Right atrium auricular region (tissue), 2 donors: ENCODE data around the gene DCANP1. TPM values are rescaled to one million over a fixed set of nuclear protein-coding genes. Genes with fewer than 3 reads are reported as not detected.

ENCODE experiments used
- DNase-seq: peaks from one replicate; pipeline ENCODE4 v3.0.0-alpha.2; 2019; ENCODE audit warnings: low spot score
- H3K27ac ChIP-seq, 2 donors: fragments of 200-600 bp; sonication (generic); 1 replicate in 1 of 2; 2 replicates in 1 of 2; pipeline ENCODE4 v1.5.1; 2016 to 2019
- H3K27me3 ChIP-seq, 2 donors: fragments of 200-600 bp; sonication (generic); one replicate each; pipeline versions ENCODE4 v1.5.1 to v1.6.0; 2017 to 2019
- H3K36me3 ChIP-seq: fragments of 200-600 bp; sonication (generic); one replicate; pipeline ENCODE4 v1.5.1; 2016
- H3K4me1 ChIP-seq, 2 donors: fragments of 200-600 bp; sonication (generic); one replicate each; pipeline versions ENCODE4 v1.5.1 to v1.6.0; 2017 to 2019
- H3K4me3 ChIP-seq, 2 donors: fragments of 200-600 bp; sonication (generic); 1 replicate in 1 of 2; 2 replicates in 1 of 2; pipeline ENCODE4 v1.5.1; 2017 to 2019; ENCODE audit warnings: mild to moderate bottlenecking in 1 of 2, moderate library complexity in 1 of 2
- H3K9me3 ChIP-seq, 2 donors: fragments of 200-600 bp; sonication (generic); one replicate each; pipeline ENCODE4 v1.5.1; 2019
- CTCF ChIP-seq, 2 donors: fragments of 200-600 bp; sonication (generic); IDR thresholded peaks; one replicate each; pipeline ENCODE4 v1.5.1; 2019; ENCODE audit warnings: antibody characterized with exemption in 2 of 2
- total RNA-seq, 2 donors: library from RNA; depleted of rRNA; stranded (reverse); fragments of >200 nt; gene quantifications; one replicate each; pipeline ENCODE4 v1.1.0, GENCODE V29; 2016

The DCANP1 gene
- total RNA-seq, 2 donors from 2014 or later = not detected

DNA sequence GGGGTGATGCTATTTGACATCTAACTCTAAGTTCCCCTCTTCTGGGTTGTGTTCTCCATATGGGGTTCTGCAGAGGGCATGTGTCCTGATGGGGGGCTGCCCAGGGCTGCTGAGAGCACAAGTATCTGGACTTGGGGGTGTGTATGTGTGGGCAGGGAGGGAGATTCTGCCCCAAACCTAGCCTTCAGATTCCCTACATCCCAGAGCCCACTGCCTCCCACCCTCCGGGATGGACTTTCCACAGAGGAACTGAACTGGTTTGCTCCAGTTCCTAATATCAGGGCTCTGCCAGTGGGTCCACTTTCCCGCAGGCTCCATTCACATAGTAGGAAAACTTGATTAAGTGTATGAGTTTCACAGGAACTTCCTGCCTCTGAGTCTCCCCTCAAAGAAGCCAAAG is 21.4 kb upstream of the DCANP1 start:
- Histone ChIP-seq H3K27ac (no peak overlapping the region), H3K4me3 (no peak overlapping the region), H3K4me1 (peaks cover 0 to 10% of the 10 kb centered on the region in 2 donors), H3K27me3 (no peaks in the 10 kb centered on the region), H3K9me3 (no peaks in the 10 kb centered on the region), H3K36me3 (no peaks in the 10 kb centered on the region)
- TF ChIP-seq CTCF (IDR thresholded peaks at IDR 0.05) = no peak
- DNase-seq = no peak

DNA sequence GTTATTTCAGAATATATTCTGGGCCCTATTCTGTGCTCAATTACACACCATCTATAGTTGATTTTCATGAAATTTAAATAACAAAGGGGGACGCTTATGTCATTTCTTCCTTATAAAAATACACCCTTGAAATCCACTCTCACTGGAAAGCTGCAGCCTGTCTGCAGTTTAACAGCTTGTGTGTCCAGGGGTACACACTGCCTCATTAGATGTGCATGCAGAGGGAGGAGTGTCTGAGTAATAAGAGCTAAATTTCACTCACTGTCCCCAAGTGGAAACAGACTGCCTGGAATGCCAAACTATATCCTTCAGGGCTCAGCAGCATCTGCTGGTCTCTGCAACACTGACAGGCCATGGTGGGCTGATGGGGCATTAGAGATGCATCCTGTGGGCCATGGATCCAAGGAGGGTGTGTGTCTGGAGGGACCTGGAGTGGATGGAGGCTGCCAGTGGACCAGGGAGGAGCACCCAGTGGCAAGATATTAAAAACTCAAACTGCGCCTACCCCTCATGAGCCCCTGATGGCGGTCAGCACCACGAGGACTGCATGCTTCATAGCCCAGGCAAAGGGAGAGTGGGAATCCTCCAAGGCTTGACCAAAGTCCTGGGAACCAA is 20.8 kb upstream of the DCANP1 start:
- Histone ChIP-seq H3K27ac (no peak overlapping the region), H3K36me3 (no peaks in the 10 kb centered on the region), H3K27me3 (no peaks in the 10 kb centered on the region), H3K4me1 (peaks cover 0 to 10% of the 10 kb centered on the region in 2 donors), H3K4me3 (no peak overlapping the region), H3K9me3 (no peaks in the 10 kb centered on the region)
- no peak for TF ChIP-seq CTCF (IDR thresholded peaks at IDR 0.05)
- no peak for DNase-seq

DNA sequence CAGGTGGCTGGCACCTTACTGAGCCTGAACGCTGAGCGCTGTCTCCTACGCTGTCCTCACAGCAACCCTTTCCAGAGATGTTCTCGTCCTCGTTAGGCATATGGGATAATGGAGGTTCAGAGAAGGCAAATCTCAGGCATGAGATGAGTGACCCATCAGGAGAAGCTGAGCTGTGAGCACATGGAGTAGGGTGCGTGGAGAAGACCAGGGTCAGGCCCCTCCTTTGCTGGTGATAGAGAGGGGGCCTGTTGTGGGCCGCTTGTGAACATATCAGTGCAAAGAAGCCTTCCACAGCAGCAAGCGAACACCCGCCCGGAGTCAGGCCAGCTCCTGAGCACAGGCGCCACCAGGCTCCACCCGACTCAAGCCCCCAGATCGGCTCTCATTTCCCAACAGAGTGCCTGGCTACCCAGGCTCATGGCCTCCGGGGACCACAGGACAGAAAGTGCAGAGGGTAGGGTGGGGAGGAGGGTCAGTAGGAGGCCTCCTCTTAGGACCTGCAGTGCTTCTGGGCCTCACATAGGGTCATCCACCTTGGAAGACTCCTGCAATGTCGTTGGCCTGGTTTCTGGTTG is 20.0 kb upstream of the DCANP1 start:
- Histone ChIP-seq H3K9me3 (no peaks in the 10 kb centered on the region), H3K4me3 (no peak overlapping the region), H3K27ac (no peak overlapping the region), H3K27me3 (no peaks in the 10 kb centered on the region), H3K36me3 (no peaks in the 10 kb centered on the region), H3K4me1 (peaks cover 0 to 10% of the 10 kb centered on the region in 2 donors)
- no peak for TF ChIP-seq CTCF (IDR thresholded peaks at IDR 0.05)
- no peak for DNase-seq

GRCh38 chr5:135466178-135467050 is 19.3 kb upstream of the DCANP1 start:
- peak; percentile 79 for DNase-seq
- Histone ChIP-seq H3K36me3 (no peaks in the 10 kb centered on the region), H3K9me3 (no peaks in the 10 kb centered on the region), H3K27ac (no peak overlapping the region), H3K4me1 (peaks cover 0 to 10% of the 10 kb centered on the region in 2 donors), H3K4me3 (peak overlapping the region in 1 of 2 donors; percentile 41), H3K27me3 (no peaks in the 10 kb centered on the region)
- TF ChIP-seq CTCF (IDR thresholded peaks at IDR 0.05) = peak; percentile 65 to 96

GRCh38 chr5:135465391-135466122 is 18.4 kb upstream of the DCANP1 start:
- H3K9me3 ChIP-seq = no peaks in the 10 kb centered on the region
- peaks cover 0 to 10% of the 10 kb centered on the region in 2 donors for H3K4me1 ChIP-seq
- no peak overlapping the region for H3K4me3 ChIP-seq
- DNase-seq = no peak
- no peak for TF ChIP-seq CTCF (IDR thresholded peaks at IDR 0.05)
- H3K27ac ChIP-seq = no peak overlapping the region
- no peaks in the 10 kb centered on the region for H3K27me3 ChIP-seq
- H3K36me3 ChIP-seq = no peaks in the 10 kb centered on the region
